ENCODE measurements around the gene CNTNAP2. TPM values are rescaled to one million over a fixed set of nuclear protein-coding genes. Genes with fewer than 3 reads are reported as not detected.

Gene CNTNAP2
- total RNA-seq, 1 donor from 2014 or later = under 0.01 TPM

DNA sequence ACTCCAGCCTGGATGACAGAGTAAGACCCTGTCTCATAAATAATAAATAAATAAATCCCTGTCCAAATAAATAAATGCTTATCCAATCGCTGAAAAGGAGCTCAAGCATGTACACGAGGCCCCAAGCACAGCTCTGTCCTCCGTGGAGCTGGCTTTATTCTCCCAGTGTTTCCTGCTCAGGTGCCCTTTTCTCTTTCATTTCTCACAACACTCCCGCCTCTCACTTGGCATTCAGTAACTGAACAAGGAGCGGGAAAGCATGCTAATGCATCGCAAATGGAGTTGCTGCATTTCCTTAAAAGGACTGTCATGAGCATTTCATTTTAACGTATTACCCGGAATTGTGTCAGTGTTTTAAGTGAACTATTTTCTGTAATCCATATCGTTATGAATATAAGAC is 2263.1 kb downstream of the CNTNAP2 start:
- DNase-seq (ENCODE audit: extremely low read depth, low read depth, low spot score) = no peak

DNA sequence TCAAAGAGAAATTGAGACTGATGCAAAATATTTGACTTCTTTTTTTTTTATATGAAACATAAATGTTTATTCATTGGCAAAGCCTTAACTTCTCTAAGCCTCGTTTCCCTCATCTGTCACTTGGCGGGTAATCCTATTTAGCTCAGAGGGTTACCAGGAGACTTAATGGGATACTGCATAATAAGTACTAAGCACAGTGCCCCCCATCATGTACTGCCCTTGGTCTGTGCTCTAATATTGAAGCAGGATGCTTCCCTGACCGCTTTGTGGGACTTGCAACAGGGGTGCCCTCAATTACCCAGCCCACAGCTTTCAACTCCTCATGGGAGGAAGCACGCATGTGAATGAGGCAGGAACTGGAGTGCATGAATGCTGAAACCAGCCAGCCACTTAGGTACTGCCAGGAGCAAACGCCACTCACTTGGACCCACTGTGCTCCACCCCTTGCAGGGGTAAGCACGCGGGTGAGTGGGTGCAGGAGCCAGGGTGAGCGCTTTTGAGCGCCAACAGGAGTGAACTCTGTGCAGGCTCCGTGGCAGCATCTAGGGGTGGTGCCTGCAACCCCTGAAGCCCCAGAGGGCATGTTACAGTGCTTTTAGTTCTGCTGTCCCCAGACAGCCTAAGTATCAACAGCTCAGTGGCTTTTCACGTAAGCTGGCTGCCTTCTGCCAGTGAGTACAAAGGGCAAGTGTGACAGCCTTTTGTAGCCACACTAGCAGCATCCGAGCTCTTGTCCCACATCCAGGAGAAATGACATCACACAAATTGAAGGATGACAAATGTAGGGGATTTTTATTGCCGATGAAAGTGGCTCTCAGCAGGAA is 2264.2 kb downstream of the CNTNAP2 start:
- DNase-seq (ENCODE audit: extremely low read depth, low read depth, low spot score) = no peak

DNA sequence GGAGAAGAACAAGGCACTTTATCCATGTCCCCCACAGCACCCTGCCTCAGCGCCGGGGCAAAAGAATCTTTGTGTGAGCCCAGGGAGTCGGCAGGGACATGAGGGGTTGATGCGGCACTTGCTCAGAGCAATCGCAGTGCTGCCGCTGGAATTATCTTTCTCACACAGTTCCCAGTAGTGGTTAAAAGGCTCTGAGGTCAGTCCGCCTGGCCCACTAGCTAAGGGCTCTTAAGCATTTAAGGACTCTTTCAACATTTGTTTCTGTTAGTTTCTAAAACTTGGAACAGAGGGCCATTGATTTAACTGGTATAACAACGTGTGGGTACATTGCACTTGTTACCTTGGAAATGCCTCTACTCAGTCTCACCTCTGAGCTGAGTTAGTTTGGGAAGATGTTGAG is 2266.0 kb downstream of the CNTNAP2 start:
- no peak for DNase-seq (ENCODE audit: extremely low read depth, low read depth, low spot score)

DNA sequence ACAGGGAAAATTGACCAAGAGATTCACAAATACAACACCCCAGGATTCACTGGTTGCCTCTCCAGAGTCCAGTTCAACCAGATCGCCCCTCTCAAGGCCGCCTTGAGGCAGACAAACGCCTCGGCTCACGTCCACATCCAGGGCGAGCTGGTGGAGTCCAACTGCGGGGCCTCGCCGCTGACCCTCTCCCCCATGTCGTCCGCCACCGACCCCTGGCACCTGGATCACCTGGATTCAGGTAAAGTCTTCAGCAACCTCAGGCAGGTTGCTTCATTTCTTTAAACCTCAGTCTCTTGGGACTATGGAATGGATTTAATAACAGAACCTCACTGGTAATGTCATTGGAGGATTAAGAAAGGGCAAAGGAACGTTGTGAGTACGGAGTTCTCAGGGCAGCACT is 2267.1 kb downstream of the CNTNAP2 start:
- no peak for DNase-seq (ENCODE audit: extremely low read depth, low read depth, low spot score)

DNA sequence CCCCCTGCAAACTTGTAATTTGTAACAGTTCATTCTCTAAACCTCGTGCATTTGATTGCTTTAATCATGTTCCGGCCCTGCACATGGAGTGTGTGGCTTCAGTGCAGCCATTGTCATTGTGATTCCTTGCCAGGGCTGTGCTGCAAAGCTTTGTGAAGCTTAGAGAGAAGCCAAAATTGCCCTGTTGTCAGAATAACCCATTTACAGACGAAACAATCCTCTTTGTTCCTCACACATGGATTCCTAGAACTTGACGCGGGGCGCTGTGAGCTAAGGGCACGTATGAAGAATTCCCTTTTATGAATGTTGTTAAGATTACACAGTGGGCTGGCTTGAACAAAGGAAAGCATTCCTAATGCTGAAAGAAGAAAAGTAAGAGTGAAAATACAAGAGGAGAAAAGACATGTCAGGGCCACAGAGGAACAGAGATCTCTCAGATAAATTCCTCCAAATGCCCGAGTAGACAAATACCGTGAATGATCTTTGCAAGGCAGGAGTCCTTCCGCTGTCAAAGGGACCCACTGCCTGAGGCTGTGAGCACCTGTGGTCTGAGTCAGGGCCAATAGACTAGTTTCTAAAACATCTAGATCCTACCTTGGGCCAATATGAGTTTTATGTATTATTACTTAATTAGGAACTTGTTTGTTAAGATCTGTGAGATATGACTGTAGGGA is 2268.5 kb downstream of the CNTNAP2 start:
- no peak for DNase-seq (ENCODE audit: extremely low read depth, low read depth, low spot score)

GRCh38 chr7:148390381-148390780 is 2273.8 kb downstream of the CNTNAP2 start:
- DNase-seq (ENCODE audit: extremely low read depth, low read depth, low spot score) = no peak

- no peak for DNase-seq (ENCODE audit: extremely low read depth, low read depth, low spot score)
Observed at GRCh38 chr7:148391591-148391990, 2275.0 kb downstream of the CNTNAP2 start.

GRCh38 chr7:148394582-148394981 is 2278.0 kb downstream of the CNTNAP2 start:
- no peak for DNase-seq (ENCODE audit: extremely low read depth, low read depth, low spot score)

DNA sequence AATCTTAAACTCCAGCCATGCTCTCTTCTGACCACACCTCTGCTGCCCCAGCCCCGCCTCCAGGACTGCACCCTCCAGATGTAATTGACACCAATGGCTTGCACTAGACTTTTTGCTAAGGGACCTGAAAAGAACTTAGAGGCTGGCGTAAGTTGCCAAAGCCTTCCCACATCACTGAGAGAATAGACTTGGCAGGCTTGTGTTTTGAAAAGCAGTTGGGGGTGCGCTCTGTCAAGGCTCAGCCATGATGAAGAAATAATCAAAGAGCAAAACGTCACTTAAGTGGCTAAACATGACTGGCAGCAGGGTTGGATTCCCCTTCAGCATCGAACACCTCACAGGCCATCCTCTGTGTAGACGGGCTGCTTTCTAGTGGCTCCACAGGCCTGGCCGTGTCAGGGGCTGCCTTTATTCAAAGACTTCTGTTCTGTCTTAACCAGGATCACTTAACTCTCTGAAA is 2278.8 kb downstream of the CNTNAP2 start:
- no peak for DNase-seq (ENCODE audit: extremely low read depth, low read depth, low spot score)

DNA sequence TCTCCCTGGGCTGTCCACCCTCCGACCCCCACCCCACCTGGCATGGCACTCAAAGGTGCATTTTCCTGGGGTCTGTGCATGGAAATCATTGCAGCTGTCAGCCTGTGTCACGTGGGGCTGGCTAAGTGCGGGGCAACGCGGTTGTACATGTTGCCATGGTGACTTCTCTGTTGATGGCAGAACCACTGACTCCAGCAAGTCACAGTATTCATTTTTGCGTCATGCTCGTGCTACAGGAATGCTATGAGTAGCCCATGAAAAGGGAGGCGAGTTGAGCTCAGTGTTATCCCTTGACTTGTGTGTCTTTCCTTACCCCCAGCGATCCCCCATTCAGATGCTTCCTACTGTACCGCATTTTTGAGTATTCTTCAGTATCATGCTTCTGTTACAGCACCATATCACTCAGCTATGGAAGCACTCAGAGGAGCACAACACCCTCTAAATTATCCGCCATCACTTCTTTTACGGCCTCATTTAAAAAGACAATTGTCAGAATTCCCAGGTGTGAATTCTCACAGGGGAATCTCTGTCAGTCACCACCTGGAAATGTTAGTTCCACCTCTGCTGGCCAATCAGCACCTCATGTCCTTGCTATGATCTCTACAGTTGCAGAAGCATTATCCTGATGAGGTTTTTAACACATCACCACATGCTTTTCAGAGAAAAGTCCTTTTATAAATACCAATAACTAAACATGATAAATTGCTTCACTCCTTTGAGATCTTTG is 2279.6 kb downstream of the CNTNAP2 start:
- no peak for DNase-seq (ENCODE audit: extremely low read depth, low read depth, low spot score)

- no peak for DNase-seq (ENCODE audit: extremely low read depth, low read depth, low spot score)
Observed at GRCh38 chr7:148397056-148397455, 2280.5 kb downstream of the CNTNAP2 start.

DNA sequence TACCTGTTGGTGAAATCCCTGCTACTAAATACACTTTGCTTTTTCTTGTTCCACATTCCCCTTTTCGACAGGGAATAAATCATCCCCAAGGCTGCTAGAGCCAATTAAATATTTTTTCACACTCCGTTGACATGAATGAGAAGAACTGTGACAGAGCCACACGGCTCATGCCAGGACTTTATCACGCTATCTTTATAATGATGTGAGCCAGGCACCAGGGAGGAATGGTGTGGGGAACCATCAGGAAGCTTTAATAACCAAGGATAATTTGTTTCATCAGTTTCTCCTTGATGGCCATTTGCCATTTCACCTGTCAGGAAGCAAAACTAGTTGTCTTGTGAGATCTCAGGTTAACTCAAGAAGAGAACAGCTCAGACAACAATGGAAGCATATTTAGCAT is 2280.9 kb downstream of the CNTNAP2 start:
- no peak for DNase-seq (ENCODE audit: extremely low read depth, low read depth, low spot score)

GRCh38 chr7:148397985-148398384 is 2281.4 kb downstream of the CNTNAP2 start:
- DNase-seq (ENCODE audit: extremely low read depth, low read depth, low spot score) = no peak

DNA sequence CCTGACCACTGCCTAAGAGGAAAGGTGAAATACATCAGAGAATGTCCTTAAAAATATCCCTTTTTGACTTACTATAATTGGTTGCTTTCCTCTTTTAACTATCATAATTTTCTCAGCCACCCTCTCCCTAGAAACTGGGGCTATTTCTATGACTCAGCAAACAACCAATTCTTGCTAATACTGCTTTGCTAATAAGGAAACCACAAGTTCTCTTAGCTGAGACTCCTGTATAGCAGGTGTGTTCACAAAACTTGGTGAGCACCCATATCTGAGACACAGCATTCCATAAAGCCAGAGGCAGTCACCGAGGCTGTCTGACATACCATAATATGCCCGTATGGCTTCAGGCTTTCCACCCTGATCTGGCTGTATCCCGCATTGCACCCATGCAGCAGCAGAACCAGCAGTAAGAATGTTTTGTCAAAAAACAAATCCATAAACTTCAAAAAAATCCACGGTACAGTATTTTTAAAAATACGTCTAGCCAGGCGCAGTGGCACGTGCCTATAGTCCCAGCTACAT is 2282.3 kb downstream of the CNTNAP2 start:
- DNase-seq (ENCODE audit: extremely low read depth, low read depth, low spot score) = no peak

- no peak for DNase-seq (ENCODE audit: extremely low read depth, low read depth, low spot score)
Observed at GRCh38 chr7:148400101-148400500, 2283.5 kb downstream of the CNTNAP2 start.

DNA sequence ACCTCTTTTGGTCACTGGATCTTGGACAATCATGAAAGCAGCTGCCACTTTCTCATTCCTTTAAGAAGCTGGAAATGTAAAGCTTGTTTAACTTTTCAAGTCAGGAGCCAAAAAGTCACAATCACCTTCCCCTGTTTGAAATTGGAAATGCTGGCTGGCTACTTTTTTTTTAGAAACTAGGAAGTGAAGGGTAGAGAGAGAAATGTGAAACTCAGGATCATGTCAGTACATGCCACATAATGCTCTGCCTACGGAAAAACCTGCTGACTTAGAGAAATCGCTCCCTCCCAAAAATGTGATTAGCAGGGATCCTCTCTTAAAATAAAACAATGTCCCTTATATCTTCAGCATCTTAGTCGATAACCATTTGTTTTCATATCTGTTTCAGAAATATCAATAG is 2285.6 kb downstream of the CNTNAP2 start:
- no peak for DNase-seq (ENCODE audit: extremely low read depth, low read depth, low spot score)

- no peak for DNase-seq (ENCODE audit: extremely low read depth, low read depth, low spot score)
Observed at GRCh38 chr7:148403466-148403993, 2286.9 kb downstream of the CNTNAP2 start.

GRCh38 chr7:148408307-148408706 is 2291.7 kb downstream of the CNTNAP2 start:
- no peak for DNase-seq (ENCODE audit: extremely low read depth, low read depth, low spot score)

- no peak for DNase-seq (ENCODE audit: extremely low read depth, low read depth, low spot score)
Observed at GRCh38 chr7:148410905-148411304, 2294.3 kb downstream of the CNTNAP2 start.

DNA sequence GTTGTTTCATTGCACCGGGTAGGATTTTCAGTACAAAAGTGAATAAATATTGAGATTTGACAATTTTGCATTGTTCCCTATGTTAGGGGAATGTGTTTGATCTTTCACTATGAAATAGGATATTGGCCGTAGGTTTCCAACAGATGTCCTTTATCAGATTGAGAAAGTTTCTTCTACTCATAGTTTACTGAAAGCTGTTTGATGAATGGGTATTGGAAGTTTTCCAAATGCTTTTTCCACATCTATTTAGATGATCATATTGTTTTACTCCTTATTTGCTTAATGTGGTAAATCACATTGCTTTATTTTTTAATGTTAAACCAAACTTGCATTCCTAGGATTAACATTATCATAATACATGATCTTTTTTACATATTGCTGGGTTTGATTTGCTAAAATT is 2296.1 kb downstream of the CNTNAP2 start:
- DNase-seq (ENCODE audit: extremely low read depth, low read depth, low spot score) = no peak

All from glomerular endothelial cell (primary cell).